ENCODE measurements around the gene MAS1. TPM values are rescaled to one million over a fixed set of nuclear protein-coding genes. Genes with fewer than 3 reads are reported as not detected.

MAS1 gene
- total and polyA plus RNA-seq, 10 of the 15 experiments (the other 5 are each of a cell fraction or from before 2014, with no cell fraction given): under 0.01 to 0.08 TPM; not detected in 8

- TF ChIP-seq E2F8 (IDR thresholded peaks at IDR 0.05; ENCODE audit: low read depth, partially characterized antibody): no peak
- no peak for TF ChIP-seq NFIC (IDR thresholded peaks at IDR 0.05; ENCODE audit: low read depth, low read length)
- no peak for TF ChIP-seq IKZF1 (conservative IDR thresholded peaks at IDR 0.05)
- no peak for TF ChIP-seq HDAC6 (IDR thresholded peaks at IDR 0.05; ENCODE audit: unreplicated experiment)
- TF ChIP-seq RELA (IDR thresholded peaks at IDR 0.05; ENCODE audit: borderline replicate concordance, partially characterized antibody): no peak
- no peak for TF ChIP-seq RELB (IDR thresholded peaks at IDR 0.05; ENCODE audit: low read depth)
- TF ChIP-seq CHD2 (IDR thresholded peaks at IDR 0.05; ENCODE audit: borderline replicate concordance, low read depth, low read length): no peak
- TF ChIP-seq FOXM1 (IDR thresholded peaks at IDR 0.05; ENCODE audit: low read depth, low read length): no peak
- TF ChIP-seq BCL3 (IDR thresholded peaks at IDR 0.05; ENCODE audit: borderline replicate concordance, insufficient read depth, low read depth, low read length, poor library complexity, severe bottlenecking): no peak
- no peak for TF ChIP-seq SMARCA5 (IDR thresholded peaks at IDR 0.05)
- no peak for TF ChIP-seq SMC3 (IDR thresholded peaks at IDR 0.05; ENCODE audit: borderline replicate concordance, low read length)
- TF ChIP-seq PRDM15 (CRISPR knock-in tag; IDR thresholded peaks at IDR 0.05): no peak
Observed at GRCh38 chr6:159862103-159862502, 28.7 kb upstream of the MAS1 start (continued).

All from GM12878 (cell line).